Thoracic aorta (tissue), 2 donors: Measurements from ENCODE around the gene ZDHHC3. TPM values are rescaled to one million over a fixed set of nuclear protein-coding genes. Genes with fewer than 3 reads are reported as not detected.

Experiments
- ATAC-seq: fragments of 150-250 bp; one replicate; pipeline ENCODE4 v1.8.0; 2017; ENCODE audit warnings: low read depth; ENCODE audit not compliant: insufficient number of reproducible peaks, low FRiP score
- DNase-seq: peaks from one replicate; pipeline ENCODE4 v3.0.0-alpha.2; 2020; ENCODE audit warnings: low spot score
- H3K27ac ChIP-seq, 2 donors: fragments of 200-600 bp; sonication (generic); 1 replicate in 1 of 2; 2 replicates in 1 of 2; pipeline ENCODE4 v1.5.1; 2016; ENCODE audit warnings: mild to moderate bottlenecking in 2 of 2, moderate library complexity in 2 of 2
- H3K27me3 ChIP-seq: fragments of 200-600 bp; sonication (generic); replicated peaks from 2 replicates; pipeline ENCODE4 v1.6.0; 2016; ENCODE audit warnings: mild to moderate bottlenecking; ENCODE audit not compliant: insufficient read depth
- H3K36me3 ChIP-seq: fragments of 200-600 bp; sonication (generic); one replicate; pipeline ENCODE4 v1.5.1; 2016
- H3K4me1 ChIP-seq, 2 donors: fragments of 200-600 bp; sonication (generic); 1 replicate in 1 of 2; 2 replicates in 1 of 2; pipeline versions ENCODE4 v1.5.1 to v1.6.0; 2016; ENCODE audit warnings: low read depth in 2 of 2, mild to moderate bottlenecking in 1 of 2; ENCODE audit not compliant: control insufficient read depth in 1 of 2
- H3K4me3 ChIP-seq: fragments of 200-600 bp; sonication (generic); 2 replicates; pipeline ENCODE4 v1.5.1; 2016; ENCODE audit warnings: mild to moderate bottlenecking
- H3K9me3 ChIP-seq: fragments of 200-600 bp; sonication (generic); 2 replicates; pipeline ENCODE4 v1.5.1; 2016
- total RNA-seq, 2 donors: library from RNA; depleted of rRNA; stranded (reverse); fragments of >200 nt; gene quantifications; one replicate each; pipeline versions ENCODE4 v1.1.0 to v1.2.3, GENCODE V29; 2016
- TF ChIP-seq, protein P1 (sequence below): fragments of 200-600 bp; sonication (generic); IDR thresholded peaks from one replicate; pipeline ENCODE4 v1.5.1; 2019; ENCODE audit warnings: antibody characterized with exemption

ZDHHC3 gene
- total RNA-seq, 2 donors from 2014 or later: 70.8 to 72.3 TPM

DNA sequence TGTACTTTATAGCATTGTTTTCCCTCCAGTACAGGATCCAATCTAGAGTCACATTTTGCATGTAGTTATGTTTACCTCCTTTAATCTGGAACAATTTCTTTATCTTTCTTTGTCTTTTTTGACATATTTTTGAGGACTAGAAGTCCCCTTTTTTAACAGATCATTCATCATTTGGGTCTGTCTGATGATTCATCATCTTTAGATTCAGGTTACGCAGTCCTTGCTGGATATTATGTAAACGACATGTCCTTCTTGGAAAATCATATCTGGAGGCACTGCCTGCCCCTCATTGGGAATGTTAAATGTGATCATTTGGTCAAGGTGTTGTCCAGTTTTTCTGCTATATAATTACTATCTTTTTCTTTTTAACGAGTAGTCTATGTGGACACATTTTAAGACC lies 83.3 kb downstream of the ZDHHC3 start:
- DNase-seq (no peak), ATAC-seq (no peak)
- no peaks in the 10 kb centered on the region for H3K4me1 ChIP-seq
- H3K27ac ChIP-seq: no peak overlapping the region
- H3K36me3 ChIP-seq: no peaks in the 10 kb centered on the region
- no peak overlapping the region for H3K4me3 ChIP-seq
- no peaks in the 10 kb centered on the region for H3K9me3 ChIP-seq
- H3K27me3 ChIP-seq: no peaks in the 10 kb centered on the region
- TF ChIP-seq, protein P1, sequence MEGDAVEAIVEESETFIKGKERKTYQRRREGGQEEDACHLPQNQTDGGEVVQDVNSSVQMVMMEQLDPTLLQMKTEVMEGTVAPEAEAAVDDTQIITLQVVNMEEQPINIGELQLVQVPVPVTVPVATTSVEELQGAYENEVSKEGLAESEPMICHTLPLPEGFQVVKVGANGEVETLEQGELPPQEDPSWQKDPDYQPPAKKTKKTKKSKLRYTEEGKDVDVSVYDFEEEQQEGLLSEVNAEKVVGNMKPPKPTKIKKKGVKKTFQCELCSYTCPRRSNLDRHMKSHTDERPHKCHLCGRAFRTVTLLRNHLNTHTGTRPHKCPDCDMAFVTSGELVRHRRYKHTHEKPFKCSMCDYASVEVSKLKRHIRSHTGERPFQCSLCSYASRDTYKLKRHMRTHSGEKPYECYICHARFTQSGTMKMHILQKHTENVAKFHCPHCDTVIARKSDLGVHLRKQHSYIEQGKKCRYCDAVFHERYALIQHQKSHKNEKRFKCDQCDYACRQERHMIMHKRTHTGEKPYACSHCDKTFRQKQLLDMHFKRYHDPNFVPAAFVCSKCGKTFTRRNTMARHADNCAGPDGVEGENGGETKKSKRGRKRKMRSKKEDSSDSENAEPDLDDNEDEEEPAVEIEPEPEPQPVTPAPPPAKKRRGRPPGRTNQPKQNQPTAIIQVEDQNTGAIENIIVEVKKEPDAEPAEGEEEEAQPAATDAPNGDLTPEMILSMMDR: no peak

DNA sequence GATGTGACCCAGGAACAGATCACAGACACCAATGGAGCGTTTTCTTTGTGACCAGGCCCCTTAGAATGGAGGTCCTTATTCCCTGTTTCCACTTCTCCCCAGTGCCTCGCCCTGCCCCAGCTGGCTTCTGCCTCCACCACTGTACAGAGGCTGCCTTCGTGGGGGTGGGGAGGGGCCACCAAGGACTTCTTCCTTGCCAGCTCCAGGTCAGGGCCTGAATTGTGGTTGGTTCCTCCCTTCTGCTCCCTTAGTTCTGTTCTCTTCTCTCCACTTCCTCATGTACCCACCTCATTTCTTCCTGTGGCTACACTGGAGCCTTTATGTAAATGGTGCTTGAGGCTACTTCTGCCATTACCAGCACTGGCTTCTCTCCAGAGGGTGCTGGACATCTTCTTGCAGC lies 85.1 kb downstream of the ZDHHC3 start:
- no peak for DNase-seq
- Histone ChIP-seq H3K36me3 (no peaks in the 10 kb centered on the region), H3K9me3 (no peaks in the 10 kb centered on the region), H3K4me3 (no peak overlapping the region), H3K4me1 (peaks cover 0 to 4% of the 10 kb centered on the region in 2 donors), H3K27me3 (no peaks in the 10 kb centered on the region), H3K27ac (no peak overlapping the region)
- ATAC-seq: no peak
- TF ChIP-seq, protein P1: no peak

DNA sequence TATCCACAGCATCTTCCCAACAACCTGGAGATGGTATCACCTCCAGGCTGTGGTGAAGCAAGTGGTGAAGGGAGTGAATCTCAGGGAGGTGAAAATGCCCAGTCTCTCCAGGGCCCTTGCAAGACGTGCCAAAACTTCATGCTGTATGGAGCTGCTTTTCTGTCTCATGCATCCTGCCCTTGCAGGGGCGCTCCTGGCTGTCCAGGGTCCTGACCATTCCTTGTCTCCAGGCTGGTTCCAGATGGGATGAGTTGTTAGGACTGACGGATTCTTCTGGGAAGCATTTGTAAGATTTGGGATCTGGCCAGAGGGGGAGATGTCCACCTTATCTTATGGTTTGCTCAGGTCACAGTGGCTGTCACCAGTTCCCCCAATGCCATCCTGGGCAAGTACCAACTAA lies 85.7 kb downstream of the ZDHHC3 start:
- no peaks in the 10 kb centered on the region for H3K27me3 ChIP-seq
- ATAC-seq: no peak
- H3K4me3 ChIP-seq: no peak overlapping the region
- peaks cover 2 to 10% of the 10 kb centered on the region in 2 donors for H3K4me1 ChIP-seq
- no peak overlapping the region for H3K27ac ChIP-seq
- no peak for DNase-seq
- TF ChIP-seq, protein P1: no peak
- H3K9me3 ChIP-seq: no peaks in the 10 kb centered on the region
- no peaks in the 10 kb centered on the region for H3K36me3 ChIP-seq

DNA sequence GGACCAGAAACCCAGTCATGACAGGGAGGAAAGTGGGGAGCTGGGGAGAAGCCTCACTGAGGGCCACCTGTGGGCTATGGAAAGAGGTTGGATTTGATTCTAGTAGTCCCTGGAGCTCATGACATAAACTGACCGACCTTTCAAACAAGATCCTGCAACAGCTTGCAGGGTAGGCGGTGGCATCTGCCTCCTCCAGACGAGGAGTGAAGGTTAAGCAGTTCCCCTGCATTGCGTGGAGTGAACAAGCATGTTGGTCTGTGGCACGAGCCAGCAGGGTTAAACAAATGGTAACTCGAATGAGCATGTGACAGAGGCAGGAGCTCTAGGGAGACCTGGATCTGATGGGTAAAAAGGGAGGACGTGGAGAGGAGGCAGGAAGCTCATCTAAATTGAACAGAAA lies 88.9 kb downstream of the ZDHHC3 start:
- H3K4me3 ChIP-seq: no peak overlapping the region
- peaks cover 17 to 20% of the 10 kb centered on the region in 2 donors for H3K4me1 ChIP-seq
- no peak for ATAC-seq
- H3K27ac ChIP-seq: no peak overlapping the region
- no peaks in the 10 kb centered on the region for H3K36me3 ChIP-seq
- H3K9me3 ChIP-seq: no peaks in the 10 kb centered on the region
- TF ChIP-seq, protein P1: no peak
- H3K27me3 ChIP-seq: no peaks in the 10 kb centered on the region
- no peak for DNase-seq

DNA sequence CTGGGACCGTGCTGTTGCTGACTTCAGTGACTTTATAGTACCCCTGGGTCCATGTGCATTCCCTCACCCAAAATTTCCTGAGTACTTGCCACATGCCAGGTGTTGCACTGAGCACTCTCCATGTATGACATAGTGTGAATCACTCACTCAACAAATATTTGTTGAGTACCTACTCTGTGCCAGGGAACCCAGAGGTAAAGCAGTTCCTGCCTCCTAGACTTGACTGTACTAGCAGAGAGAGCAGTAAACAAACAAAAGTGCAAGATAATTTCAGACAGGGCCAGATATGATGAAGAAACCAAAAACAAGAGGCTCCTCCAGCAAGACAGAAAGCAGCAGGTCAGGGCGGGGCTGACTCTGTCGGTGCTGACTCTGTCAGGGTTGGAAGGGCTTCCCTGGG lies 89.4 kb downstream of the ZDHHC3 start:
- no peak for DNase-seq
- no peak for ATAC-seq
- H3K36me3 ChIP-seq: no peaks in the 10 kb centered on the region

More for the DNA sequence above, 89.4 kb downstream of the ZDHHC3 start:
- Histone ChIP-seq H3K27ac (no peak overlapping the region), H3K4me3 (no peak overlapping the region), H3K4me1 (peaks cover 17 to 20% of the 10 kb centered on the region in 2 donors), H3K9me3 (no peaks in the 10 kb centered on the region), H3K27me3 (no peaks in the 10 kb centered on the region)
- TF ChIP-seq, protein P1: no peak
